HepG2 (cell line): ENCODE results near the gene SLC25A5. TPM values are rescaled to one million over a fixed set of nuclear protein-coding genes. Genes with fewer than 3 reads are reported as not detected.

Source experiments
- CTCF ChIP-seq: sonication (generic); formaldehyde crosslinking; IDR thresholded peaks from 2 replicates; pipeline ENCODE4 v1.5.0; 2020; ENCODE audit warnings: mild to moderate bottlenecking, missing genetic modification reagents, moderate library complexity
- ELF1 ChIP-seq: sonication (generic); formaldehyde crosslinking; IDR thresholded peaks from 2 replicates; pipeline ENCODE4 v1.4.0; 2020; ENCODE audit warnings: missing genetic modification reagents
- FOXA3 ChIP-seq: IDR thresholded peaks from 2 replicates; pipeline ENCODE4 v1.6.1; 2016; ENCODE audit warnings: missing genetic modification reagents, missing compliant biosample characterization
- HNF1A ChIP-seq, 2 experiments: sonication (generic) in 1 of 2; formaldehyde crosslinking in 1 of 2; IDR thresholded peaks; 2 replicates each; pipeline versions ENCODE4 v1.4.0 to v1.6.1; 2016 to 2020; ENCODE audit warnings: borderline replicate concordance in 1 of 2, low read depth in 1 of 2, mild to moderate bottlenecking in 1 of 2, missing genetic modification reagents in 1 of 2
- IRF9 ChIP-seq: sonication (generic); formaldehyde crosslinking; IDR thresholded peaks from 2 replicates; pipeline ENCODE4 v1.8.0; 2022; ENCODE audit warnings: missing genetic modification reagents, mild to moderate bottlenecking, borderline replicate concordance
- PCBP2 ChIP-seq: fragments of 200-400 bp; formaldehyde crosslinking; optimal IDR thresholded peaks from 2 replicates; pipeline ENCODE3; 2018; ENCODE audit warnings: low read length, low read depth; ENCODE audit not compliant: poor library complexity, severe bottlenecking
- POLR2A ChIP-seq, 2 experiments: IDR thresholded peaks; 2 replicates each; pipeline ENCODE4 v1.6.1; 2011; ENCODE audit warnings: low read depth in 2 of 2, low read length in 2 of 2, mild to moderate bottlenecking in 1 of 2, moderate library complexity in 1 of 2; ENCODE audit not compliant: insufficient read depth in 1 of 2
- SAFB2 ChIP-seq: sonication (generic); formaldehyde crosslinking; IDR thresholded peaks from 2 replicates; pipeline ENCODE4 v1.5.1; 2020; ENCODE audit warnings: missing genetic modification reagents, low read depth, mild to moderate bottlenecking, borderline replicate concordance
- SOX13 ChIP-seq, 3 experiments: fragments of 450-650 bp in 1 of 3; sonication (generic) in 1 of 3; formaldehyde crosslinking in 1 of 3; IDR thresholded peaks in 2 of 3; conservative IDR thresholded peaks in 1 of 3; 2 replicates each; pipeline versions ENCODE4 v1.5.0 to v1.6.1; 2016 to 2020; ENCODE audit warnings: antibody characterized with exemption in 1 of 3, mild to moderate bottlenecking in 1 of 3, missing compliant biosample characterization in 1 of 3, missing genetic modification reagents in 1 of 3, moderate library complexity in 1 of 3
- SRSF1 ChIP-seq: fragments of 200-400 bp; formaldehyde crosslinking; optimal IDR thresholded peaks from 2 replicates; pipeline ENCODE3; 2017; ENCODE audit warnings: mild to moderate bottlenecking, low read depth, low read length, moderate library complexity
- STAG1 ChIP-seq: sonication (generic); formaldehyde crosslinking; IDR thresholded peaks from 2 replicates; pipeline ENCODE4 v1.4.0; 2020; ENCODE audit warnings: missing genetic modification reagents
- YEATS4 ChIP-seq: sonication (generic); formaldehyde crosslinking; IDR thresholded peaks from 2 replicates; pipeline ENCODE4 v1.4.0; 2020; ENCODE audit warnings: missing genetic modification reagents, borderline replicate concordance
- ZBTB14 ChIP-seq: sonication (generic); formaldehyde crosslinking; IDR thresholded peaks from 2 replicates; pipeline ENCODE4 v1.4.0; 2020; ENCODE audit warnings: missing genetic modification reagents
- ZNF296 ChIP-seq: sonication (generic); formaldehyde crosslinking; conservative IDR thresholded peaks from 2 replicates; pipeline ENCODE4 v1.5.0; 2020; ENCODE audit warnings: mild to moderate bottlenecking, missing genetic modification reagents
- ZNF362 ChIP-seq: sonication (generic); formaldehyde crosslinking; IDR thresholded peaks from 2 replicates; pipeline ENCODE4 v1.4.0; 2020; ENCODE audit warnings: missing genetic modification reagents, mild to moderate bottlenecking, borderline replicate concordance
- ZNF614 ChIP-seq: IDR thresholded peaks from 2 replicates; pipeline ENCODE4 v1.6.1; 2018; ENCODE audit warnings: missing biosample characterization, missing genetic modification reagents, inconsistent platforms, borderline replicate concordance
- ZNF768 ChIP-seq: sonication (generic); formaldehyde crosslinking; IDR thresholded peaks from 2 replicates; pipeline ENCODE4 v1.4.0; 2020; ENCODE audit warnings: missing genetic modification reagents
- polyA plus RNA-seq, 8 experiments: library from polyadenylated mRNA; depleted of rRNA in 3 of 8; stranded (reverse) in 7 of 8; unstranded in 1 of 8; fragments of >200 nt; fragmentation: Illumina TruSeq in 4 of 8; extraction: Trizol in 4 of 8; gene quantifications; 2 replicates each; pipeline versions ENCODE4 v1.2.1 to v1.2.3, GENCODE V29; 2011 to 2016; ENCODE audit warnings: low read depth in 4 of 8, missing spikeins in 1 of 8, mixed read lengths in 1 of 8; ENCODE audit not compliant: insufficient read depth in 1 of 8
- total RNA-seq, 5 experiments: library from RNA; depleted of rRNA; stranded (reverse); fragments of >200 nt; fragmentation: Illumina TruSeq; extraction: Trizol; gene quantifications; 2 replicates each; pipeline ENCODE4 v1.2.3, GENCODE V29; 2016; ENCODE audit warnings: low read depth in 1 of 5

SLC25A5 gene
- total and polyA plus RNA-seq, 2 of the 13 experiments (the other 11 are each of a cell fraction or from before 2014, with no cell fraction given) = 300 to 402 TPM

GRCh38 chrX:119502727-119503483 is 34.7 kb downstream of the SLC25A5 start (continued):
- peak; percentile 83 for TF ChIP-seq ZNF362 (CRISPR knock-in tag)
- TF ChIP-seq ZBTB14 (CRISPR knock-in tag) = no peak
- TF ChIP-seq STAG1 = 0 out of 2 replicates have a peak, but pooled peaks have one; percentile 3
- TF ChIP-seq FOXA3 = peak; percentile 12; the same call in 1 of the 2 replicates
- no peak for TF ChIP-seq ZNF768 (CRISPR knock-in tag)
- no peak for TF ChIP-seq SRSF1
- TF ChIP-seq PCBP2 = no peak
- no peak for TF ChIP-seq SAFB2
- no peak for TF ChIP-seq ZNF296 (CRISPR knock-in tag)
- TF ChIP-seq IRF9 (CRISPR knock-in tag) = 0 out of 2 replicates have a peak, but pooled peaks have one; percentile 48
- TF ChIP-seq ZNF614 = peak; percentile 12; the same call in 1 of the 2 replicates
- peak; percentile 41; the same call in 1 of the 2 replicates for TF ChIP-seq YEATS4 (CRISPR knock-in tag)
- peak in 1 of 2 experiments; percentile 34; a peak in 1 of 4 replicates for TF ChIP-seq POLR2A (IDR thresholded peaks at IDR 0.05; ENCODE audit: insufficient read depth in 1 of 2, low read depth in 2 of 2, low read length in 2 of 2)
- TF ChIP-seq HNF1A (IDR thresholded peaks at IDR 0.05; ENCODE audit: low read depth) = no peak
- TF ChIP-seq HNF1A (CRISPR knock-in tag; IDR thresholded peaks at IDR 0.05; ENCODE audit: borderline replicate concordance) = peak; percentile 21; the same call in 1 of the 2 replicates
- peak; percentile 52 for TF ChIP-seq CTCF
- no peak for TF ChIP-seq SOX13 (IDR thresholded peaks at IDR 0.05)
- 0 out of 4 replicates have a peak, but pooled peaks of 1 of the 2 experiments have one; percentile 10 for TF ChIP-seq SOX13 (CRISPR knock-in tag; conservative IDR thresholded peaks at IDR 0.05 in 1 of 2, IDR thresholded peaks at IDR 0.05 in 1 of 2)
- TF ChIP-seq ELF1 (CRISPR knock-in tag) = peak; percentile 69
